GM23338 (cell line): ENCODE measurements around the gene MACROD1. TPM values are rescaled to one million over a fixed set of nuclear protein-coding genes. Genes with fewer than 3 reads are reported as not detected.
A peak's percentile ranks its signal among the peaks of the same experiment; 100 is the strongest.

Experiments used
- ATAC-seq: fragments of 200-7000 bp; cut with Tn5 transposase; 3 replicates; pipeline ENCODE4 v1.9.1; 2020
- DNase-seq: peaks from one replicate; pipeline ENCODE4 v3.0.0-alpha.2; 2015; ENCODE audit warnings: low spot score
- H2AFZ ChIP-seq: fragments of 200-600 bp; sonication (generic); 2 replicates; pipeline ENCODE4 v1.8.0; 2016; ENCODE audit warnings: antibody characterized with exemption, mild to moderate bottlenecking, moderate library complexity
- H3F3A ChIP-seq: fragments of 200-600 bp; sonication (generic); replicated peaks from 2 replicates; pipeline ENCODE4 v1.8.0; 2017; ENCODE audit warnings: antibody characterized with exemption, mixed run types, low read depth
- H3K27ac ChIP-seq: fragments of 200-600 bp; sonication (generic); 2 replicates; pipeline ENCODE4 v1.6.1; 2016; ENCODE audit warnings: low read depth
- H3K27me3 ChIP-seq: fragments of 200-600 bp; sonication (generic); 2 replicates; pipeline ENCODE4 v1.8.0; 2016; ENCODE audit warnings: mild to moderate bottlenecking, mixed run types, moderate library complexity; ENCODE audit not compliant: insufficient read depth
- H3K36me3 ChIP-seq: fragments of 200-600 bp; sonication (generic); 2 replicates; pipeline ENCODE4 v1.8.0; 2016; ENCODE audit warnings: mild to moderate bottlenecking; ENCODE audit not compliant: insufficient read depth
- H3K4me1 ChIP-seq: fragments of 200-600 bp; sonication (generic); 2 replicates; pipeline ENCODE4 v1.8.0; 2016; ENCODE audit warnings: mild to moderate bottlenecking, moderate library complexity; ENCODE audit not compliant: insufficient read depth
- H3K4me2 ChIP-seq: fragments of 200-600 bp; sonication (generic); 2 replicates; pipeline ENCODE4 v1.7.1; 2017; ENCODE audit warnings: mixed run types
- H3K4me3 ChIP-seq: fragments of 200-600 bp; sonication (generic); 2 replicates; pipeline ENCODE4 v1.6.1; 2016; ENCODE audit warnings: mixed run types
- H3K79me2 ChIP-seq: fragments of 200-600 bp; sonication (generic); replicated peaks from 2 replicates; pipeline ENCODE4 v1.8.0; 2017; ENCODE audit warnings: mild to moderate bottlenecking; ENCODE audit not compliant: insufficient read depth
- H3K9me2 ChIP-seq: fragments of 200-600 bp; sonication (generic); 2 replicates; pipeline ENCODE4 v1.8.0; 2017; ENCODE audit not compliant: insufficient read depth
- H4K20me1 ChIP-seq: fragments of 200-600 bp; sonication (generic); replicated peaks from 2 replicates; pipeline ENCODE4 v1.8.0; 2017; ENCODE audit warnings: mild to moderate bottlenecking; ENCODE audit not compliant: insufficient read depth
- H3K27ac Mint-ChIP-seq: 2 replicates; pipeline ENCODE4 v1.8.0; 2020; ENCODE audit warnings: inconsistent platforms, mild to moderate bottlenecking, moderate library complexity, mixed read lengths
- H3K27me3 Mint-ChIP-seq: 3 replicates; pipeline ENCODE4 v1.8.0; 2022; ENCODE audit warnings: low read depth, mild to moderate bottlenecking, moderate library complexity, mixed read lengths, inconsistent platforms; ENCODE audit not compliant: insufficient read depth, poor library complexity
- H3K36me3 Mint-ChIP-seq: 3 replicates; pipeline ENCODE4 v1.8.0; 2021; ENCODE audit warnings: low read depth, mild to moderate bottlenecking, inconsistent platforms, moderate library complexity, mixed read lengths
- H3K4me1 Mint-ChIP-seq: 3 replicates; pipeline ENCODE4 v1.8.0; 2020; ENCODE audit warnings: mild to moderate bottlenecking, inconsistent platforms, mixed read lengths
- H3K4me3 Mint-ChIP-seq: 3 replicates; pipeline ENCODE4 v1.8.0; 2021; ENCODE audit warnings: moderate library complexity, mild to moderate bottlenecking, inconsistent platforms, mixed read lengths
- H3K9me3 Mint-ChIP-seq: 3 replicates; pipeline ENCODE4 v1.8.0; 2020; ENCODE audit warnings: moderate library complexity, mild to moderate bottlenecking, inconsistent platforms, mixed read lengths
- CREB1 ChIP-seq: fragments of 250-450 bp; sonication (Bioruptor Pico); IDR thresholded peaks from 2 replicates; pipeline ENCODE4 v1.5.0; 2020; ENCODE audit warnings: low read depth, mild to moderate bottlenecking, moderate library complexity
- EZH2 ChIP-seq: fragments of 200-600 bp; sonication (generic); IDR thresholded peaks from one replicate; pipeline ENCODE4 v1.8.0; 2017; ENCODE audit warnings: antibody characterized with exemption, mild to moderate bottlenecking, low read depth; ENCODE audit not compliant: unreplicated experiment
- EZH2phosphoT487 ChIP-seq: fragments of 200-600 bp; sonication (generic); IDR thresholded peaks from one replicate; pipeline ENCODE4 v1.8.1; 2018; ENCODE audit warnings: antibody characterized with exemption; ENCODE audit not compliant: unreplicated experiment
- JUNB ChIP-seq: IDR thresholded peaks from one replicate; pipeline ENCODE4 v1.6.1; 2016; ENCODE audit warnings: antibody characterized with exemption; ENCODE audit not compliant: unreplicated experiment
- ZNF114 ChIP-seq: fragments of 250-450 bp; sonication (Bioruptor Pico); IDR thresholded peaks from 2 replicates; pipeline ENCODE4 v1.5.0; 2020; ENCODE audit warnings: mild to moderate bottlenecking, moderate library complexity
- polyA plus RNA-seq: library from polyadenylated mRNA; unstranded; fragments of >200 nt; fragmentation: Nextera tagmentation; extraction: Ambion mirVana; gene quantifications from 2 replicates; pipeline ENCODE4 v1.2.1, GENCODE V29; 2016
- total RNA-seq: library from RNA; depleted of rRNA; stranded (reverse); fragments of >200 nt; shearing (Covaris generic); gene quantifications from 2 replicates; pipeline ENCODE4 v1.2.3, GENCODE V29; 2014
- TF ChIP-seq, protein P1 (sequence below), 2 experiments: fragments of 200-600 bp in 1 of 2; sonication (generic) in 1 of 2; conservative IDR thresholded peaks; 2 replicates each; pipeline versions ENCODE4 v1.5.1 to v1.6.1; 2016 to 2017; ENCODE audit warnings: antibody characterized with exemption in 2 of 2, low read depth in 2 of 2, mild to moderate bottlenecking in 2 of 2, moderate library complexity in 1 of 2
- TF ChIP-seq, protein P2 (sequence below): fragments of 250-450 bp; sonication (Bioruptor Pico); IDR thresholded peaks from 2 replicates; pipeline ENCODE4 v1.5.0; 2020; ENCODE audit warnings: mild to moderate bottlenecking, moderate library complexity

The MACROD1 gene
- total and polyA plus RNA-seq, 2 experiments from 2014 or later, result 33.0 to 51.6 TPM

DNA sequence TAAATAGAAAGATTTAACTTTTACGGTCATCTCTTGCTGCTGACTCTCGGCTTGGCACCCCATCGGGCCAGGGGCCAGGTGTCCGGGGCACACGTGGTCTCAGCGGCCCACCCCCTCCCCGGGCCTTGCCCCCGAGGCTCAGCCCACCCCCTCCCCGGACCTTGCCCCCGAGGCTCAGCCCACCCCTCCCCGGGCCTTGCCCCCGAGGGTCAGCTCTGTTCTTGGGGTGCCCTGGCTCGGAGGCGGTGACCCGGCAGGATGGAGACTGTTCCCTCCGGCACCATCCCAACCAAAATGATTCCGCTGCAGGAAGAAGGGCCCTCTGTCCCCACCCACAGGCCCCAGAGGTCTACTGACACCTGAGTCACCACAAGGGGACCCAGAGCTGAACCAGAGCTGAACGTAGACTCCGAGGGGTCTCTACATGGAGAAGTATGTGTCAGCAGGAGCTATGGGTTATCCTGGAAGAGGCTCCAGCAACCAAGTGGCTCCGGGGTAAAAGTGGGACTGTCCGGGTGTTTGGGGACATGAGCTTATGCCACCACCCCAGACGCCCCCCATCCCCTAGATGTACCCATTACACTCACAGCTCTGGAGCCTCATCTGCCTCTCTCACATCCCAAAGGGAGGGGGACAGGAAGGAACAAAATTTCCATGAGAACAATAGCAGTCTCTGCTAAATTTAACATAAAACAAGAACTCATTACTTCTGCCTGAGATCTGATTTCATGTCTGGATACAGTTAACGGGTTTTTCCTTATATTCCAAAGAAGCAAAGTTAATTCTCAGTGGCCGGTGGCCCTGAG, 38.4 kb downstream of the MACROD1 start:
- H3K4me2 ChIP-seq, result peak overlapping the region; percentile 74
- DNase-seq (peak; percentile 60), ATAC-seq (peak; percentile 27; the same call in 2 of the 3 replicates)
- TF ChIP-seq EZH2, result no peak
- TF ChIP-seq CREB1 (CRISPR knock-in tag), result no peak
- TF ChIP-seq, protein P1, sequence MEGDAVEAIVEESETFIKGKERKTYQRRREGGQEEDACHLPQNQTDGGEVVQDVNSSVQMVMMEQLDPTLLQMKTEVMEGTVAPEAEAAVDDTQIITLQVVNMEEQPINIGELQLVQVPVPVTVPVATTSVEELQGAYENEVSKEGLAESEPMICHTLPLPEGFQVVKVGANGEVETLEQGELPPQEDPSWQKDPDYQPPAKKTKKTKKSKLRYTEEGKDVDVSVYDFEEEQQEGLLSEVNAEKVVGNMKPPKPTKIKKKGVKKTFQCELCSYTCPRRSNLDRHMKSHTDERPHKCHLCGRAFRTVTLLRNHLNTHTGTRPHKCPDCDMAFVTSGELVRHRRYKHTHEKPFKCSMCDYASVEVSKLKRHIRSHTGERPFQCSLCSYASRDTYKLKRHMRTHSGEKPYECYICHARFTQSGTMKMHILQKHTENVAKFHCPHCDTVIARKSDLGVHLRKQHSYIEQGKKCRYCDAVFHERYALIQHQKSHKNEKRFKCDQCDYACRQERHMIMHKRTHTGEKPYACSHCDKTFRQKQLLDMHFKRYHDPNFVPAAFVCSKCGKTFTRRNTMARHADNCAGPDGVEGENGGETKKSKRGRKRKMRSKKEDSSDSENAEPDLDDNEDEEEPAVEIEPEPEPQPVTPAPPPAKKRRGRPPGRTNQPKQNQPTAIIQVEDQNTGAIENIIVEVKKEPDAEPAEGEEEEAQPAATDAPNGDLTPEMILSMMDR (conservative IDR thresholded peaks at IDR 0.05; ENCODE audit: low read depth in 2 of 2), result peak; percentile 24; a peak in 2 of 4 replicates
- TF ChIP-seq, protein P2, sequence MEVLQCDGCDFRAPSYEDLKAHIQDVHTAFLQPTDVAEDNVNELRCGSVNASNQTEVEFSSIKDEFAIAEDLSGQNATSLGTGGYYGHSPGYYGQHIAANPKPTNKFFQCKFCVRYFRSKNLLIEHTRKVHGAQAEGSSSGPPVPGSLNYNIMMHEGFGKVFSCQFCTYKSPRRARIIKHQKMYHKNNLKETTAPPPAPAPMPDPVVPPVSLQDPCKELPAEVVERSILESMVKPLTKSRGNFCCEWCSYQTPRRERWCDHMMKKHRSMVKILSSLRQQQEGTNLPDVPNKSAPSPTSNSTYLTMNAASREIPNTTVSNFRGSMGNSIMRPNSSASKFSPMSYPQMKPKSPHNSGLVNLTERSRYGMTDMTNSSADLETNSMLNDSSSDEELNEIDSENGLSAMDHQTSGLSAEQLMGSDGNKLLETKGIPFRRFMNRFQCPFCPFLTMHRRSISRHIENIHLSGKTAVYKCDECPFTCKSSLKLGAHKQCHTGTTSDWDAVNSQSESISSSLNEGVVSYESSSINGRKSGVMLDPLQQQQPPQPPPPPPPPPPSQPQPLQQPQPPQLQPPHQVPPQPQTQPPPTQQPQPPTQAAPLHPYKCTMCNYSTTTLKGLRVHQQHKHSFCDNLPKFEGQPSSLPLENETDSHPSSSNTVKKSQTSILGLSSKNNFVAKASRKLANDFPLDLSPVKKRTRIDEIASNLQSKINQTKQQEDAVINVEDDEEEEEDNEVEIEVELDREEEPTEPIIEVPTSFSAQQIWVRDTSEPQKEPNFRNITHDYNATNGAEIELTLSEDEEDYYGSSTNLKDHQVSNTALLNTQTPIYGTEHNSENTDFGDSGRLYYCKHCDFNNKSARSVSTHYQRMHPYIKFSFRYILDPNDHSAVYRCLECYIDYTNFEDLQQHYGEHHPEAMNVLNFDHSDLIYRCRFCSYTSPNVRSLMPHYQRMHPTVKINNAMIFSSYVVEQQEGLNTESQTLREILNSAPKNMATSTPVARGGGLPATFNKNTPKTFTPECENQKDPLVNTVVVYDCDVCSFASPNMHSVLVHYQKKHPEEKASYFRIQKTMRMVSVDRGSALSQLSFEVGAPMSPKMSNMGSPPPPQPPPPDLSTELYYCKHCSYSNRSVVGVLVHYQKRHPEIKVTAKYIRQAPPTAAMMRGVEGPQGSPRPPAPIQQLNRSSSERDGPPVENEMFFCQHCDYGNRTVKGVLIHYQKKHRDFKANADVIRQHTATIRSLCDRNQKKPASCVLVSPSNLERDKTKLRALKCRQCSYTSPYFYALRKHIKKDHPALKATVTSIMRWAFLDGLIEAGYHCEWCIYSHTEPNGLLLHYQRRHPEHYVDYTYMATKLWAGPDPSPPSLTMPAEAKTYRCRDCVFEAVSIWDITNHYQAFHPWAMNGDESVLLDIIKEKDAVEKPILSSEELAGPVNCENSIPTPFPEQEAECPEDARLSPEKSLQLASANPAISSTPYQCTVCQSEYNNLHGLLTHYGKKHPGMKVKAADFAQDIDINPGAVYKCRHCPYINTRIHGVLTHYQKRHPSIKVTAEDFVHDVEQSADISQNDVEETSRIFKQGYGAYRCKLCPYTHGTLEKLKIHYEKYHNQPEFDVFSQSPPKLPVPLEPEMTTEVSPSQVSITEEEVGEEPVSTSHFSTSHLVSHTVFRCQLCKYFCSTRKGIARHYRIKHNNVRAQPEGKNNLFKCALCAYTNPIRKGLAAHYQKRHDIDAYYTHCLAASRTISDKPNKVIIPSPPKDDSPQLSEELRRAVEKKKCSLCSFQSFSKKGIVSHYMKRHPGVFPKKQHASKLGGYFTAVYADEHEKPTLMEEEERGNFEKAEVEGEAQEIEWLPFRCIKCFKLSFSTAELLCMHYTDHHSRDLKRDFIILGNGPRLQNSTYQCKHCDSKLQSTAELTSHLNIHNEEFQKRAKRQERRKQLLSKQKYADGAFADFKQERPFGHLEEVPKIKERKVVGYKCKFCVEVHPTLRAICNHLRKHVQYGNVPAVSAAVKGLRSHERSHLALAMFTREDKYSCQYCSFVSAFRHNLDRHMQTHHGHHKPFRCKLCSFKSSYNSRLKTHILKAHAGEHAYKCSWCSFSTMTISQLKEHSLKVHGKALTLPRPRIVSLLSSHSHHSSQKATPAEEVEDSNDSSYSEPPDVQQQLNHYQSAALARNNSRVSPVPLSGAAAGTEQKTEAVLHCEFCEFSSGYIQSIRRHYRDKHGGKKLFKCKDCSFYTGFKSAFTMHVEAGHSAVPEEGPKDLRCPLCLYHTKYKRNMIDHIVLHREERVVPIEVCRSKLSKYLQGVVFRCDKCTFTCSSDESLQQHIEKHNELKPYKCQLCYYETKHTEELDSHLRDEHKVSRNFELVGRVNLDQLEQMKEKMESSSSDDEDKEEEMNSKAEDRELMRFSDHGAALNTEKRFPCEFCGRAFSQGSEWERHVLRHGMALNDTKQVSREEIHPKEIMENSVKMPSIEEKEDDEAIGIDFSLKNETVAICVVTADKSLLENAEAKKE (CRISPR knock-in tag), result 0 out of 2 replicates have a peak, but pooled peaks have one; percentile 6
- TF ChIP-seq ZNF114, result no peak
- no peak for TF ChIP-seq EZH2phosphoT487
- TF ChIP-seq JUNB, result no peak
- H3K4me3 ChIP-seq, result peak overlapping the region; percentile 29; the same call in 1 of the 2 replicates
- no peaks in the 10 kb centered on the region for H3K9me2 ChIP-seq
- H3K27ac ChIP-seq, result peak overlapping the region; percentile 55; the same call in 1 of the 2 replicates
- H3K36me3 ChIP-seq, result no peaks in the 10 kb centered on the region
- peaks cover 42% of the 10 kb centered on the region for H3K4me1 ChIP-seq
- H3K36me3 Mint-ChIP-seq, result no peaks in the 10 kb centered on the region
- no peaks in the 10 kb centered on the region; the same call in 1 of the 2 replicates for H4K20me1 ChIP-seq
- H2AFZ ChIP-seq, result no peak overlapping the region
- 0 out of 2 replicates have a peak, but pooled peaks cover 6% of the 10 kb centered on the region for H3F3A ChIP-seq
- peaks cover 29% of the 10 kb centered on the region for H3K27me3 Mint-ChIP-seq
- H3K4me1 Mint-ChIP-seq, result peaks cover 62% of the 10 kb centered on the region
- peak overlapping the region; percentile 46; the same call in 1 of the 3 replicates for H3K4me3 Mint-ChIP-seq
- no peaks in the 10 kb centered on the region for H3K79me2 ChIP-seq
- peak overlapping the region; percentile 75 for H3K27ac Mint-ChIP-seq
- no peaks in the 10 kb centered on the region for H3K9me3 Mint-ChIP-seq
- no peaks in the 10 kb centered on the region for H3K27me3 ChIP-seq
